ENCODE results near the gene ACVR2A.

The ACVR2A gene

GRCh38 chr2:147939313-147939712 lies 94.5 kb downstream of the ACVR2A start:
- H3K36me3 ChIP-seq (replicated peaks; ENCODE audit: insufficient read depth, low read length): no peaks in the 10 kb centered on the region
- H2AFZ ChIP-seq (ENCODE audit: low read length): no peak overlapping the region
- no peak overlapping the region for H3K4me2 ChIP-seq (ENCODE audit: low read depth, low read length)
- H3K9me3 ChIP-seq (replicated peaks; ENCODE audit: insufficient read depth, low read length): no peaks in the 10 kb centered on the region
- H3K9ac ChIP-seq (ENCODE audit: low read length): no peak overlapping the region
- no peaks in the 10 kb centered on the region for H3K27me3 ChIP-seq (replicated peaks; ENCODE audit: insufficient read depth, low read length)
- no peaks in the 10 kb centered on the region for H3K79me2 ChIP-seq (ENCODE audit: low read length)
- no peak for TF ChIP-seq EZH2phosphoT487 (IDR thresholded peaks at IDR 0.05; ENCODE audit: low read length)
- TF ChIP-seq CTCF (IDR thresholded peaks at IDR 0.05; ENCODE audit: low read length): no peak
- H3K27ac ChIP-seq (ENCODE audit: low read length): no peak overlapping the region
- DNase-seq: no peak
- no peaks in the 10 kb centered on the region for H3K9me2 ChIP-seq (replicated peaks; ENCODE audit: insufficient read depth, low read length)
- H3K4me3 ChIP-seq (ENCODE audit: low read length): no peak overlapping the region
- H3F3A ChIP-seq (ENCODE audit: insufficient read depth, low read length): no peaks in the 10 kb centered on the region
- H3K4me1 ChIP-seq (ENCODE audit: low read length): no peaks in the 10 kb centered on the region
- no peaks in the 10 kb centered on the region for H4K20me1 ChIP-seq (ENCODE audit: insufficient read depth, low read length)

GRCh38 chr2:147945660-147946059 lies 100.8 kb downstream of the ACVR2A start:
- H2AFZ ChIP-seq (ENCODE audit: low read length): no peak overlapping the region
- H3K9me2 ChIP-seq (replicated peaks; ENCODE audit: insufficient read depth, low read length): no peaks in the 10 kb centered on the region
- no peak overlapping the region for H3K27ac ChIP-seq (ENCODE audit: low read length)
- H4K20me1 ChIP-seq (ENCODE audit: insufficient read depth, low read length): no peaks in the 10 kb centered on the region
- H3K4me2 ChIP-seq (ENCODE audit: low read depth, low read length): no peak overlapping the region
- H3K4me1 ChIP-seq (ENCODE audit: low read length): no peaks in the 10 kb centered on the region
- no peak overlapping the region for H3K9ac ChIP-seq (ENCODE audit: low read length)
- no peak overlapping the region for H3K4me3 ChIP-seq (ENCODE audit: low read length)
- H3K27me3 ChIP-seq (replicated peaks; ENCODE audit: insufficient read depth, low read length): no peaks in the 10 kb centered on the region
- no peaks in the 10 kb centered on the region for H3K36me3 ChIP-seq (replicated peaks; ENCODE audit: insufficient read depth, low read length)
- no peaks in the 10 kb centered on the region for H3K79me2 ChIP-seq (ENCODE audit: low read length)
- no peaks in the 10 kb centered on the region for H3K9me3 ChIP-seq (replicated peaks; ENCODE audit: insufficient read depth, low read length)
- DNase-seq: no peak
- H3F3A ChIP-seq (ENCODE audit: insufficient read depth, low read length): no peaks in the 10 kb centered on the region
- TF ChIP-seq EZH2 (optimal IDR thresholded peaks at IDR 0.05; ENCODE audit: low read depth, low read length) (no peak), EZH2phosphoT487 (IDR thresholded peaks at IDR 0.05; ENCODE audit: low read length) (no peak), CTCF (IDR thresholded peaks at IDR 0.05; ENCODE audit: low read length) (no peak)

- no peaks in the 10 kb centered on the region for H3K4me1 ChIP-seq (ENCODE audit: low read length)
- no peaks in the 10 kb centered on the region for H3K27me3 ChIP-seq (replicated peaks; ENCODE audit: insufficient read depth, low read length)
- TF ChIP-seq CTCF (IDR thresholded peaks at IDR 0.05; ENCODE audit: low read length) (no peak), EZH2 (optimal IDR thresholded peaks at IDR 0.05; ENCODE audit: low read depth, low read length) (no peak), EZH2phosphoT487 (IDR thresholded peaks at IDR 0.05; ENCODE audit: low read length) (no peak)
- no peaks in the 10 kb centered on the region for H3F3A ChIP-seq (ENCODE audit: insufficient read depth, low read length)
- H3K9ac ChIP-seq (ENCODE audit: low read length): no peak overlapping the region
- no peak overlapping the region for H2AFZ ChIP-seq (ENCODE audit: low read length)
- H3K27ac ChIP-seq (ENCODE audit: low read length): no peak overlapping the region
- H3K36me3 ChIP-seq (replicated peaks; ENCODE audit: insufficient read depth, low read length): no peaks in the 10 kb centered on the region
- H3K9me3 ChIP-seq (replicated peaks; ENCODE audit: insufficient read depth, low read length): no peaks in the 10 kb centered on the region
- H4K20me1 ChIP-seq (ENCODE audit: insufficient read depth, low read length): no peaks in the 10 kb centered on the region
- no peak for DNase-seq
- H3K4me2 ChIP-seq (ENCODE audit: low read depth, low read length): no peak overlapping the region
- H3K4me3 ChIP-seq (ENCODE audit: low read length): no peak overlapping the region
- no peaks in the 10 kb centered on the region for H3K9me2 ChIP-seq (replicated peaks; ENCODE audit: insufficient read depth, low read length)
- H3K79me2 ChIP-seq (ENCODE audit: low read length): no peaks in the 10 kb centered on the region
Measured at GRCh38 chr2:147952118-147952517, 107.3 kb downstream of the ACVR2A start.
